Stimulated activated CD8-positive, alpha-beta memory T cell treated with anti-CD3 and anti-CD28 coated beads, Interleukin-12 subunit alpha, Interleukin-12 subunit beta, amount 100 ng/mL, for 24 hours (primary cell): ENCODE measurements around the gene SPINK8.
"Not testable (repeated sequence)": the region's sequence is repeated elsewhere in the genome, so short reads cannot be mapped to it uniquely, and the experiment has no call there.

Experiments
- DNase-seq: peaks from one replicate; pipeline ENCODE4 v3.0.0-alpha.2; 2020; ENCODE audit errors: extremely low read depth

SPINK8 gene

DNA sequence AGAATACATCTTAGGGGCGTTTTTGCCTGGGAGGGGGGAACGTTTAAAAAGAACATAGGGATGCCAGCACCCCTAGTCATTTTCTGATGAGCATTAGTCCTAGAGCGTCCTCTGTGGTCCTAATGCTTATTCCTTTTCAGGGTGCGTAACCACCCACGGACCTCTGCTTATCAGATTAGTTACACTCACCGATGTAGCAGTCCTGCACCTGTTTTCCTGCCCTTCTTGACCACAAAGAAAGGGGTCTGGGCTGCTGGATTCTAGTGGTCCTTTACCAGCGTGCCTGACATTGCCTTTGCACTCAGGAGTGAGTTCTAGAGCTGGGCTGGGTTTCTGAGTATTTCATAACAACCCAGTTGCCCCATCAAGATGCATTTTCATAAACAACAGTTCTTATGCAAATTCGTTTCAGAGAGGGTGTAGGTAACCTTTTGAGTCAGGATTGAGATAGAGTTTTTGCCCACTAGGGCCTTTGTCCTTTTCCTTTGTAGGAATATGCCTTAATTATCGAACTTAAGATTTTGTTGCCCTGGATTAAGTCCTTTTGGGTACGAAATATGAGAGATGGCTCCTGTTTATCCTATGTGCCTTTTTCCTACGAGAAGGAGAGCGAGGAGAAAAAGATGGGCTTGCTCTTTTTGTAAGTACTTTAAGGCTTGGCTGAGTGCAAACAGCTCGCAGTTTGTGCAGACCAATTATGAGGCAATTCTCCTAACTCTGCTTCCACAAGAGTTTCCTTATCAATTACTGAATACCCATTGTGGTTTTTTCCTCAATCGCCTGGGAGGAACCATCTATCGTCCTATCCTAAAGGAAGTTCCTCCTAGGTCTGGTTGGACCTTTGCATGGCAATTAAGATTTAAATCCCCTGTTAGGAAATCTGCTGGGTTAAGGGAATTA lies at the start of gene SPINK8:
SPINK8 (minus strand) TSS at position 316 of the 900 bp plus-strand sequence. CDS start 5,320 bp downstream, outside the sequence.
- DNase-seq: not testable (repeated sequence)

DNA sequence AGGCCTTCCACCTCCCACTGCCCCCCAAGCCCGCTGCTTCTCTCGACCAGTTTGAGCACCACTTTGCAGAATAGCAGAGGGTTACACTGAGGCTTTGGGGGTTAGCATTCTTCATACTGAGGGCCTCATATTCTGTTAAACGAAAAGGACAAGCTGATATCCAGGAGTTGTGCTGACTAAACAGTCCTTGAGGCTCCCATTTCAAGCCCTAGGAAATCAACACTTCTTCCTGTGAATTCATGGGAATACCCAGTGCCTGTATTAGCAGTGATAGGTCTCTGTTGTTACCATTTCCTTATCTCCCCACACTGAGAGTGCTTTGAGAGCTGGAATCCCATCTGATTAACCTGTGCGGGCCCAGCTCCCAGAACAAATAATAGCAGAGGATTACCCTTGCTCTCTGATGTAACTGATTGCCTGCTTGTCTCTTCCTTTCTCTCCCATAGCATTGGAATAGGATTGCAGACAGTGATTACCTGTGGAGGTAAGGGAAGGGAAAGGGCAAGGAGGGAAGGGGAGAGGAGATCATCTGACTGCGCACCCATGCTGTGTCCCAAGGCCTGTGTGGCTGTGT lies 39.5 kb upstream of the SPINK8 start:
- DNase-seq: no peak

- DNase-seq: no peak
These were observed 38.9 kb upstream of the SPINK8 start for GRCh38 chr3:48372377-48372770.

DNA sequence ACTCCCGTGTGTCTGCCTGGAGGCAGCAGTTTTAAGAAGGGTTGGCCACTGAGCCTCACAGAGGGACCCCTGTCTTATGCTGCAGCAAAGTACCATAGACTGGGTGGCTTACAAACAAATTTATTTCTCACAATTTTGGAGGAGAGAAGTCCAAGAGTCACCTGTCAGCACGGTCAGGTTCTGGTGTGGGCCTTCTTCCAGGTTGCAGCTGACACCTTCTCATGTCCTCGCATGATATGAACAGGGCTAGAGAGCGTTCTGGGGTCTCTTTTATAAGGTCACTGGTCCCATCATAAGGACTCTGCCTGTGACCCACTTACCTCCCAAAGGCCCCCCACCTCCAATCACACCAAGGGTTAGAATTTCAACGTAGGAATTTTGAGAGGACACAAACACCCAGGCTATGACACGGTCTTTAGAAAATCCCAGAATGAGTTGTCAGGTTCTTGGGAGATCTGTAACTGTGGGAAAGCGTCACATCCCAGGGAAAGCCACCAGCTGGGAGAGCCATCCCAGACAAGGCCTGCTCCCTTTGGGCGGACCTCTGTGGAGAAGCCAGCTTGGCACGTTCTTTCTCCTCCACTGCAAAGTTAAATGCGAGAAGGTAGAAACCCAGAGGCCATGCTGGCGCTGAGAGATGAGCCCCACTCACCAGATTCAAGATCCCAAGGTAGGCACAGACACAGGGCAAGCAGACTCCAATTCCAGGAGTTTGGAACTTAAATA lies 38.4 kb upstream of the SPINK8 start, which contains the start of gene FBXW12:
FBXW12 (plus strand) TSS at position 569 of the 726 bp plus-strand sequence. CDS start 549 bp downstream, outside the sequence.
- DNase-seq: no peak

GRCh38 chr3:48370333-48370713 lies 36.9 kb upstream of the SPINK8 start:
- no peak for DNase-seq

DNA sequence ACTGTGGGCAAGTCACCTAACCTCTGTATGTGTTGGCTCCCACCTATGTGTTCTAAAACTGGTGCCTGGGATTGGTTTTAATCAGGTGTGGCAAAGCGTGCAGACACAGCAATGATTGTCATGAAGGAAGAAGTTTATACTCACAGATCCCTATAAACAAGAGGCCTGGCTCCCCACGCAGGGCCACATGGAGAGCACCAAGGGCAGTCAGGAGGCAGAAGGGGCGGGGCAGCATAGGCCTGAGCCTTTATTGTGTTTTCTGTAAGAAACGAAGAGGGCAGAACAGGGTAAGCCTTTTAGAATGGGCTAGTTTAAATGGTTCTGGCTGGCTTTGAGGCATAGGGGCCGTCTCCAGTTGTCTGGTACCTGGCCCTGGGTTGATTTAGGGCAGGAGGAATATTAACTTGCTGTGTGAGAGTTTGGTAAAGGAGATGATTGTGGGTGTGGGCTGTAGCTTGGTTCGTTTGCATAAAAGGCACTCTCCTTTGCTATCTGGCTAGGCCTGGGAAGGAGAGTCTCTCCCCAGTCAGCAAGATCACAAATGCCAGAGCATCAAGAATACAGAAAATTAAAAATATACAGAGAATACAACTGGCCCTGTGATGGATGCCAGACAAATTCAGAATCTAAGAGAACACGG lies 36.4 kb upstream of the SPINK8 start:
- DNase-seq: no peak

DNA sequence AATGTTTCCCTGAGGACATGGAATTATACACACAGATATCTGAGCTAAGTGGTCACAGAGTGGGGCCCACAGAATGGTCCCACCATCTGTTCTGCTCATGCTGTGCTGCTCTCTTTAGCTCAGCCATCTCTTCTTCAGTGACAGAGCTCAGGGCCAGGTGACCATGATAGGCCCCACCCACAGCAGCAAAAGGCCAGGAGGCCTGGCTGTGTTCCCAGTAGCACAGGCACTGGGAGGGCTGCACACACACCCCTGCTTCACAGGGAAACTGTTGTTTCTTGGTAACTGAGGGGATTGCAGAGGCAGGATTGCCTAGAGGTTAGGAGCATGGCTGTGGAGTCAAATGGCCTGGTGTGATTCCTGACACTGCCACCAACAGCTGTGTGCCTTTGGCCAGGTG lies 33.7 kb upstream of the SPINK8 start:
- no peak for DNase-seq

GRCh38 chr3:48364840-48365239 lies 31.4 kb upstream of the SPINK8 start:
- DNase-seq: no peak

GRCh38 chr3:48361928-48362327 lies 28.5 kb upstream of the SPINK8 start:
- DNase-seq: no peak

DNA sequence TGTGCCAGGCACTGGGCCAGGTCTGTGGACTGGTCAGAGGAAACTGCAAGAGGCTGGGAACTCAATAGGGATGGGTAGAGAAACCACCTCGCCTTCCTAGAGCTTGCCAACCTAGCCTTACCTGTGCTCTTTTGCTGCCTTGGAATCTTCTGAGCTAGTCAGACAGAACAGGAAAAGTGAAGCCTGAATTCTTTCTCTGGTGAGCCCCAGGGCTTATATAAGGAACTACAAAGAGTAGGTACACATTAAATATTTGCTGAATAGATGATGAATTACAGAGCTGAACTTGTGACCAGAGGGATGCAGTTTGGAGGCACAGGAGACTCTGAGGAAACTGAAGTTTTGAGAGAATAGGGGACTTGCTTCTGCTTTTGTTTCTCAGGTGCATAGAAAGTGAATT lies 23.0 kb upstream of the SPINK8 start:
- DNase-seq: no peak

DNA sequence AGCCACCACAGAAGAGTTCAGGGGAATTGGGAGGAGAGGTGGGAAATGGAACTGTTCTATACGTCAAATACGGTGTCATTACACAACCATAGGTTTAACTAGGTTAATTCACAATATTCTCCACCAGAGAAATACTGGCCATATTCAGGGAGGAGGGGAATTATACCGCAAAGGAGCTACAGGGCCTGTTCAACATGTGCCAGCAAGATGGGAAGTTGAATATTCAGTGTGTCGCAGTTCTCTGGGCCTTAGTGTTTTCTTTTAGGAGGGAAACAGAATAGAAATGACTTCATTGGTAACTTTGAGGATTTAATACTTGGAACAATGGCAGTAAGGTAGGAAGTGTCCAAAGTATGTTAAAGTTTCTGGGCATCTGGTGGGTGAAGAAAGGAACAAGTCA lies 20.5 kb upstream of the SPINK8 start:
- DNase-seq: no peak

DNA sequence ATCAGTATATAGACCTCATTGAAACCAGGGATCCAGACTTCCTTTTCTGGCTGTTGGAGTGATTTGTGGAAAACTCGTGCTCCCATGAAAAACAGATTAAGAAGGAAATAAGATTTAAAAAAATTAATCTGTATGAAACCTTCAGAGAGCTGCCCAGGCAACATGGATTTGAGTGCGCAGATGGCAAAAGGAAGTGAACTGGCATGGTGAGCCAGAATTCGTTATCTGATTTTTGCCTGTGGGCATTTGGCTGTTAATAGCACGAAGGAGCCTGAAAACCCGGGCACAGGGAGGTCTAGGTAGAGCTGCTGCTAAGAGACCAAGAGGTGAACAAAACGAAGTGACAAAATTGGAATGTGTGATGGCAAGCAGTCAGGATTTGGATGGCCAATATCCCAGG lies 19.1 kb upstream of the SPINK8 start:
- no peak for DNase-seq

DNA sequence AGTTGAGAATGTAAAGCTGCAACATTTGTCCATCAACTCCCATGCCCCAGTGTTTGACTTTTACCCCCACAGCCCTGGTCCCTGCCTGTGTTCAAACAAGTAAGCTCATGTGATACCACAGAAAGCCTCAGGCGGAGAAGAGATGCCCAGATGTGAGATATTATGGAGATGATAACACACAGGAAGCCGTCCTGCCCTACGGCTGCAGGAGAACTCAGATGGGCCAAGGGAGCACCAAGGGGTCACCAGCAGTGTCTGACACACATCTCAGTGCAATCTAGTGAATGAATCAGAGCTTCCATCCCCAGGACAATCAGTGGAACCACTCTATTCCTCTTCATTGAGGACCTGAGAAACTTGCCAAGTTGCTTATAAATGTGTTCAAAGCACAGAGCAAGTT lies 14.0 kb upstream of the SPINK8 start:
- no peak for DNase-seq

DNA sequence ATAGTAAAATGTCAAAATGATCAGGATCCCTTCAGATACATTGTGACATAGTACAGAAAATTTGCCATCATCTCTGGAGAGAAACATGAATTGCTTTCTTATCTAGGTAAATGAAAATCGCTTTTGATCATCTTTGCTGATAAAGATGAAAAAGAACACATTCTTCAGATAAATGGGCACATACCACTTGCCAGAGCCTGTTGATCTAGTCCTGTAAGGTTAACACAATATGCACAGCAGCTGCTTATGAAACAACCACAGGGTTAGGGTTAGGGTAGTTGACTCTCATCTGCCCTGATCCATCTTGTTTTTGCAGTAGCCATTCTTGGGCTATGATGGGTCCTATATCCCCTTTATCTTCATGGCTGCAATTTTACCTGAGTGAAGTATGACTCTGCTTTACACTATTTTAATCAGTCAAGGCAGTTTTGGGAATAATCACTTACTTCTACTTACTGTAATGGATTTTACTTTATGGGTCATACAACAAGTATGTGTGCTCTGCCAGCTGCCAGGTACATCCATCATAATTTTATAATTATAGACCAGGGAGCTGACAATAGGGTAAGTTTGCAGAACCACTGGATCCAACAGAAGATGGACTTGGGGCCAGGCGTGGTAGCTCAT lies 12.6 kb upstream of the SPINK8 start:
- DNase-seq: no peak

GRCh38 chr3:48344867-48345507 lies 11.5 kb upstream of the SPINK8 start:
- DNase-seq: no peak

GRCh38 chr3:48343432-48343831 lies 10.0 kb upstream of the SPINK8 start:
- no peak for DNase-seq

DNA sequence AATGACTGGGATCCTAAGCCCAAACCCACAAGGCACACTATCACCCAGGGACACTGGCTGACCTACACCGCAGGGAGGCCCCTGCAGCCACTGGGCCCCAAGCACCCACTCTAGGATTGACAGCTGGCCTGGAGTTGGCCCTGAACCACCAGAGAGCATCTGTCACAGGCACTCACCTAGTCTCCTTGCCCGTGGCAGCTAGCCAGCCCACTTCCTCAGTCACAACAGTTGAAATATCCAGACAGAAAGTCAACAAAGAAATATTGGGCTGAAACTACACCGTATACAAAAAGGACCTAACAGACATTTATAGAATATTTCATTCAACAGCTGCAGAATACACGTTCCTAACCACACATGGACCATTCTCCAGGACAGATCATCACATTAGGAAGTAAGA lies 5.2 kb upstream of the SPINK8 start:
- no peak for DNase-seq

- DNase-seq: not testable (repeated sequence)
These were observed 4.1 kb upstream of the SPINK8 start for GRCh38 chr3:48337536-48337935.

DNA sequence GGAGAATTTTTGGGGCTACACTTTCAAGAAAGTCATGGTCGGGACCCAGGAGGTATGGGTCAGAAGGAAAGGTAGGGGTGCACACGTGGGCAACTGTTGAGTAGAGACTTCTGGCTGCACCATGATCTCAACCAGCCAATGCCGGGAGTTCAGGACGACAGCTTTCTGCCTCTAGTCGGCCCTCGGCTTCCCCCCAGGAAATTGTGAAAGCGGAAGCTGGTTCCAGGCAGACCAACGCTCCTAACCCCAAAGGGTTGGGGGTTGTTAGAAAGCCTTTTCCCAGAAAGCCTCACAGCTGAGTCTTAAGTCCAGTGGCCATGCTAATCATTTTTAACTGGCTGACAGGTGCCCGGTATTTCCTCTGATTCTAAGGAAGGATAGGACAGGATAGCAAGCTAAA lies 1.8 kb upstream of the SPINK8 start:
- DNase-seq: not testable (repeated sequence)

DNA sequence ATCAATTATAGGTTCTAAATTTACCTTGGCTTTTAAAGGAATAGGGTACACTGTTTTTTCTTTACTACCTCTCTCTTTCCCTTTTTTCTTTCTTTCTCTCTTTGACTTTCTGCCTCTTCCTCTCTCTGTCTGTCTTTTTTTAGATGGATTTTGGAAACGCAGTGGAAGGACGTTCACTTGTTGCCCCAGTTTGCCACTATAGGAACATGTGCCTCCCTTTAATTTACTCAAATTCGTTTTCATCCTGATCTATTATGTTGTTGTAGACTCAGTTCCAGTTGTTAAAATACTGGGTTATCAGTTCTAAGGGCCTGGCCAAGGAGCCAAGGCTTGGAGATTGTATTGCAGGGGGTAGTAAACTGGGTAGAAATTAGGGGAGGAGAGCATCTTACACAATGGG lies 1.1 kb upstream of the SPINK8 start:
- DNase-seq: no peak
